CD14-positive monocyte (primary cell): Measurements from ENCODE around the gene CREBBP. TPM values are rescaled to one million over a fixed set of nuclear protein-coding genes. Genes with fewer than 3 reads are reported as not detected.

Experiments
- DNase-seq, 3 donors: peaks; one replicate each; pipeline ENCODE4 v3.0.0-alpha.2; 2011 to 2022
- H2AFZ ChIP-seq: 2 replicates; pipeline ENCODE4 v1.6.0; 2012; ENCODE audit warnings: mild to moderate bottlenecking, low read depth, low read length, inconsistent platforms; ENCODE audit not compliant: insufficient read depth, poor library complexity, severe bottlenecking
- H3K27ac ChIP-seq, 2 donors: 1 replicate in 1 of 2; 2 replicates in 1 of 2; pipeline ENCODE4 v1.5.1; 2012 to 2013; ENCODE audit warnings: low read length in 2 of 2, control low read depth in 1 of 2, inconsistent platforms in 1 of 2, low read depth in 1 of 2, mild to moderate bottlenecking in 1 of 2
- H3K27me3 ChIP-seq, 2 donors: one replicate each; pipeline versions ENCODE4 v1.6.0 to v1.6.1; 2011 to 2013; ENCODE audit warnings: low read length in 2 of 2; ENCODE audit not compliant: control insufficient read depth in 2 of 2, insufficient read depth in 2 of 2
- H3K36me3 ChIP-seq, 2 donors: replicated peaks in 1 of 2; 1 replicate in 1 of 2; 2 replicates in 1 of 2; pipeline versions ENCODE4 v1.5.1 to v1.6.1; 2012 to 2013; ENCODE audit warnings: low read length in 2 of 2, control low read depth in 1 of 2, inconsistent platforms in 1 of 2, mild to moderate bottlenecking in 1 of 2; ENCODE audit not compliant: insufficient read depth in 2 of 2, control insufficient read depth in 1 of 2
- H3K4me1 ChIP-seq, 2 donors: 1 replicate in 1 of 2; 2 replicates in 1 of 2; pipeline versions ENCODE4 v1.5.1 to v1.6.1; 2012 to 2013; ENCODE audit warnings: low read length in 2 of 2, control low read depth in 1 of 2, inconsistent platforms in 1 of 2, mild to moderate bottlenecking in 1 of 2, moderate library complexity in 1 of 2; ENCODE audit not compliant: insufficient read depth in 2 of 2, control insufficient read depth in 1 of 2
- H3K4me2 ChIP-seq: replicated peaks from 2 replicates; pipeline ENCODE3; 2012; ENCODE audit warnings: low read length, moderate library complexity, mild to moderate bottlenecking; ENCODE audit not compliant: poor library complexity, severe bottlenecking; ENCODE audit errors: extremely low read depth
- H3K4me3 ChIP-seq, 3 experiments: fragments of 200-600 bp in 1 of 3; sonication (generic) in 1 of 3; replicated peaks in 1 of 3; 1 replicate in 2 of 3; 2 replicates in 1 of 3; pipeline ENCODE4 v1.5.1; 2011 to 2013; ENCODE audit warnings: low read length in 3 of 3, mild to moderate bottlenecking in 3 of 3, control low read depth in 2 of 3, low read depth in 2 of 3, inconsistent platforms in 1 of 3, moderate library complexity in 1 of 3
- H3K79me2 ChIP-seq: 2 replicates; pipeline ENCODE4 v1.6.0; 2012; ENCODE audit warnings: mild to moderate bottlenecking, control low read depth, inconsistent platforms, low read length, moderate library complexity; ENCODE audit not compliant: insufficient read depth
- H3K9ac ChIP-seq: 2 replicates; pipeline ENCODE4 v1.6.0; 2017; ENCODE audit warnings: low read length, mild to moderate bottlenecking; ENCODE audit not compliant: insufficient read depth, poor library complexity, severe bottlenecking
- H3K9me3 ChIP-seq, 2 donors: replicated peaks in 1 of 2; 1 replicate in 1 of 2; 2 replicates in 1 of 2; pipeline versions ENCODE4 v1.5.1 to v1.6.1; 2012 to 2013; ENCODE audit warnings: low read length in 2 of 2, control low read depth in 1 of 2; ENCODE audit not compliant: control insufficient read depth in 1 of 2, insufficient read depth in 1 of 2
- H4K20me1 ChIP-seq: 2 replicates; pipeline ENCODE4 v1.6.0; 2012; ENCODE audit warnings: mild to moderate bottlenecking, low read length, control low read depth, moderate library complexity; ENCODE audit not compliant: insufficient read depth
- H3K27ac Mint-ChIP-seq, 7 donors: one replicate each; pipeline ENCODE4 v1.8.0; 2020; ENCODE audit warnings: mild to moderate bottlenecking in 7 of 7, mixed read lengths in 7 of 7, moderate library complexity in 6 of 7, inconsistent platforms in 2 of 7
- H3K27me3 Mint-ChIP-seq, 3 donors: one replicate each; pipeline ENCODE4 v1.8.0; 2021 to 2022; ENCODE audit warnings: low read depth in 3 of 3, mild to moderate bottlenecking in 3 of 3, mixed read lengths in 3 of 3, moderate library complexity in 3 of 3, inconsistent platforms in 1 of 3
- H3K36me3 Mint-ChIP-seq, 2 donors: one replicate each; pipeline ENCODE4 v1.8.0; 2020; ENCODE audit warnings: mixed read lengths in 2 of 2, inconsistent platforms in 1 of 2, mild to moderate bottlenecking in 1 of 2
- H3K4me1 Mint-ChIP-seq: one replicate; pipeline ENCODE4 v1.8.0; 2020; ENCODE audit warnings: mild to moderate bottlenecking, mixed read lengths
- H3K4me3 Mint-ChIP-seq, 2 donors: one replicate each; pipeline ENCODE4 v1.8.0; 2020; ENCODE audit warnings: mild to moderate bottlenecking in 2 of 2, mixed read lengths in 2 of 2, moderate library complexity in 1 of 2
- H3K9me3 Mint-ChIP-seq, 7 donors: one replicate each; pipeline ENCODE4 v1.8.0; 2020 to 2022; ENCODE audit warnings: mixed read lengths in 7 of 7, mild to moderate bottlenecking in 6 of 7, moderate library complexity in 6 of 7, inconsistent platforms in 2 of 7
- CTCF ChIP-seq: fragments of 200-600 bp; IDR thresholded peaks from one replicate; pipeline ENCODE4 v1.8.0; 2022; ENCODE audit warnings: antibody characterized with exemption, mild to moderate bottlenecking
- WGBS: methylation state at CpG from one replicate; pipeline ENCODE4 v1.1.5; 2013; ENCODE audit warnings: missing lambda C conversion rate; ENCODE audit not compliant: insufficient coverage; 5-methylcytosine and 5-hydroxymethylcytosine counted together
- intact Hi-C, 2 donors: fragments of 100-400 bp; cut with micrococcal nuclease; formaldehyde crosslinking; loops; one replicate each; pipeline versions ENCODE4 v1.15.0 to v1.15.1; 2023
- polyA plus RNA-seq, 3 donors: library from polyadenylated mRNA; depleted of rRNA in 1 of 3; unstranded in 2 of 3; stranded (reverse) in 1 of 3; fragments of 300-500 nt in 2 of 3; fragments of >200 nt in 1 of 3; fragmentation: Illumina TruSeq in 2 of 3; gene quantifications; 1 replicate in 2 of 3; 2 replicates in 1 of 3; pipeline ENCODE4 v1.2.3, GENCODE V29; 2012 to 2021

The CREBBP gene
- polyA plus RNA-seq, 3 donors = 2.1 to 26.9 (median 6.2) TPM

GRCh38 chr16:3858801-3859200 is 21.7 kb downstream of the CREBBP start:
- intact Hi-C loops = no loop called here
- no peak overlapping the region for H3K4me3 Mint-ChIP-seq
- H3K9me3 Mint-ChIP-seq = peaks cover 0 to 2% (median 0%) of the 10 kb centered on the region in 7 donors
- peaks cover 97% of the 10 kb centered on the region for H3K4me1 Mint-ChIP-seq
- Histone ChIP-seq H3K4me2 (no peak overlapping the region), H3K9me3 (no peaks in the 10 kb centered on the region), H4K20me1 (peaks cover 92% of the 10 kb centered on the region), H3K27ac (no peak overlapping the region), H3K4me3 (peak overlapping the region in 1 of 3 experiments; percentile 68), H3K79me2 (peaks cover 99% of the 10 kb centered on the region), H3K27me3 (no peaks in the 10 kb centered on the region), H3K36me3 (peaks cover 0 to 3% of the 10 kb centered on the region in 2 donors), H3K9ac (no peak overlapping the region), H3K4me1 (peaks cover 98 to 99% of the 10 kb centered on the region in 2 donors), H2AFZ (no peak overlapping the region)
- no peak for TF ChIP-seq CTCF
- DNase-seq = no peak
- peak overlapping the region; percentile 11 to 72 (median 60) for H3K27ac Mint-ChIP-seq
- peaks cover 0 to 4% (median 0%) of the 10 kb centered on the region in 3 donors for H3K27me3 Mint-ChIP-seq
- H3K36me3 Mint-ChIP-seq = peaks cover 6 to 14% of the 10 kb centered on the region in 2 donors

- Histone ChIP-seq H2AFZ (peak overlapping the region; percentile 52), H4K20me1 (peaks cover 92% of the 10 kb centered on the region), H3K79me2 (peaks cover 99% of the 10 kb centered on the region), H3K4me2 (peak overlapping the region; percentile 85), H3K36me3 (peaks cover 0 to 3% of the 10 kb centered on the region in 2 donors), H3K27ac (peak overlapping the region; percentile 77 to 82), H3K4me3 (peak overlapping the region; percentile 13 to 68 (median 29)), H3K4me1 (peaks cover 97 to 99% of the 10 kb centered on the region in 2 donors), H3K9me3 (no peaks in the 10 kb centered on the region), H3K9ac (peak overlapping the region; percentile 41), H3K27me3 (no peaks in the 10 kb centered on the region)
- WGBS = 0% methylated on average over 3 of the region's 12 CpGs
- Mint-ChIP-seq H3K4me1 (peaks cover 97% of the 10 kb centered on the region), H3K4me3 (peak overlapping the region; percentile 71 to 92), H3K9me3 (no peaks in the 10 kb centered on the region), H3K27me3 (peaks cover 0 to 4% (median 0%) of the 10 kb centered on the region in 3 donors), H3K36me3 (peaks cover 6 to 15% of the 10 kb centered on the region in 2 donors), H3K27ac (peak overlapping the region; percentile 92 to 98 (median 95))
- intact Hi-C loops = loop anchor here in 1 of 2 donors (2.0 kb wide), 1 partner anchor 21 kb away; no protein-coding TSS in a partner anchor
- TF ChIP-seq CTCF = no peak
- peak; percentile 87 to 95 (median 94) for DNase-seq
These were observed 23.1 kb downstream of the CREBBP start for GRCh38 chr16:3857189-3858043.
